Subcutaneous adipose tissue (tissue), 4 donors: ENCODE data around the gene KIF1C. TPM values are rescaled to one million over a fixed set of nuclear protein-coding genes. Genes with fewer than 3 reads are reported as not detected.

Experiments used
- total RNA-seq, 4 donors: library from RNA; depleted of rRNA; stranded (reverse); fragments of >200 nt; gene quantifications; one replicate each; pipeline ENCODE4 v1.1.0, GENCODE V29; 2016
- TF ChIP-seq, protein P1 (sequence below): fragments of 450-650 bp; IDR thresholded peaks from one replicate; pipeline ENCODE4 v1.5.1; 2016; ENCODE audit warnings: low read depth, mild to moderate bottlenecking, control low read depth, antibody characterized with exemption, moderate library complexity

KIF1C gene
- total RNA-seq, 4 donors from 2014 or later: 32.3 to 162 (median 65.2) TPM

DNA sequence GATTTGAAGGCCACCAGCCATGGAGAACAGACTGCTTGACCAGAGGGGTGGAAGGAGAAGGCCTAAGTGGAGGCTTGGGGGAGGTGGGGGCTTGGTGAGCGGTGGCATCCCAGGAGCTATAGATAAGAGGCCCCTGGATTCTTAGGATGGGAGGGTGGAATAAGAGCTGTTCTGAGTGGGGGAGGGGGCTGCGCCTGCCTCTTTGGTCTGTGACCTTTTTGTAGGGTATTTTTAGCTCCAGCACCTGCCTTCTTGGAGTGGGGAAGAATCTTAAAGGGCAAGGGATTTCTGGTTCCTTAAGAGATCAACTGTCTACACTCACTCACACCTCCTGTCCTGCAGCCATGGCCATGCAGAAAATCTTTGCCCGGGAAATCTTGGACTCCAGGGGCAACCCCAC lies 46.3 kb upstream of the KIF1C start:
- TF ChIP-seq, protein P1, sequence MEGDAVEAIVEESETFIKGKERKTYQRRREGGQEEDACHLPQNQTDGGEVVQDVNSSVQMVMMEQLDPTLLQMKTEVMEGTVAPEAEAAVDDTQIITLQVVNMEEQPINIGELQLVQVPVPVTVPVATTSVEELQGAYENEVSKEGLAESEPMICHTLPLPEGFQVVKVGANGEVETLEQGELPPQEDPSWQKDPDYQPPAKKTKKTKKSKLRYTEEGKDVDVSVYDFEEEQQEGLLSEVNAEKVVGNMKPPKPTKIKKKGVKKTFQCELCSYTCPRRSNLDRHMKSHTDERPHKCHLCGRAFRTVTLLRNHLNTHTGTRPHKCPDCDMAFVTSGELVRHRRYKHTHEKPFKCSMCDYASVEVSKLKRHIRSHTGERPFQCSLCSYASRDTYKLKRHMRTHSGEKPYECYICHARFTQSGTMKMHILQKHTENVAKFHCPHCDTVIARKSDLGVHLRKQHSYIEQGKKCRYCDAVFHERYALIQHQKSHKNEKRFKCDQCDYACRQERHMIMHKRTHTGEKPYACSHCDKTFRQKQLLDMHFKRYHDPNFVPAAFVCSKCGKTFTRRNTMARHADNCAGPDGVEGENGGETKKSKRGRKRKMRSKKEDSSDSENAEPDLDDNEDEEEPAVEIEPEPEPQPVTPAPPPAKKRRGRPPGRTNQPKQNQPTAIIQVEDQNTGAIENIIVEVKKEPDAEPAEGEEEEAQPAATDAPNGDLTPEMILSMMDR: no peak

DNA sequence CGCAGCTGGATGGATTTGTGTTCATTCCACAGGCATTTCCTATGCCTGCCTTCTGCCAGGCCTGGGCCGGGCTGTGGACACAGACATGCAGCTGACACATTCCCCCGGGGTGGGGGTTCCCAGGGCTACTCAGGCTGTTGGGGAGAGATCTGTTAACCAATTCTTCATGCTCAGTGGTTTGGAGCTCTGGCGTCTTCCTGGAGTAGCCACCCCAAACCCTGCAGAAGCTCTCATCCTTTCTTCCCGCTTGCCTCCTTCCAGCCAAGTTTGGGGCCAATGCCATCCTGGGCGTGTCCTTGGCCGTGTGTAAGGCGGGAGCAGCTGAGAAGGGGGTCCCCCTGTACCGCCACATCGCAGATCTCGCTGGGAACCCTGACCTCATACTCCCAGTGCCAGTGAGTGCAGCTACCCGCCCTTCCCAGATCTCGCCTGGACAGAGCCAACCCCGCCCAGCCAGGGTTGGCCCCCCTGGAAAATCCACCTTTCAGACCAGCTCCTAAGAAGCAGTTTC lies 44.2 kb upstream of the KIF1C start:
- TF ChIP-seq, protein P1: no peak

DNA sequence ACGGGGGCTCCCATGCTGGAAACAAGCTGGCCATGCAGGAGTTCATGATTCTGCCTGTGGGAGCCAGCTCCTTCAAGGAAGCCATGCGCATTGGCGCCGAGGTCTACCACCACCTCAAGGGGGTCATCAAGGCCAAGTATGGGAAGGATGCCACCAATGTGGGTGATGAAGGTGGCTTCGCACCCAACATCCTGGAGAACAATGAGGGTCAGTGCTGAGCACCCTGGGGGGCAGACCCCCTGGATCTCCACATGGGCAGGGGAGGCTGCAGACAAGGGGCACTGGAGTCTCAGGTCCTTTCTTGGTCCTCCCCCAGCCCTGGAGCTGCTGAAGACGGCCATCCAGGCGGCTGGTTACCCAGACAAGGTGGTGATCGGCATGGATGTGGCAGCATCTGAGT lies 42.7 kb upstream of the KIF1C start:
- TF ChIP-seq, protein P1: no peak

DNA sequence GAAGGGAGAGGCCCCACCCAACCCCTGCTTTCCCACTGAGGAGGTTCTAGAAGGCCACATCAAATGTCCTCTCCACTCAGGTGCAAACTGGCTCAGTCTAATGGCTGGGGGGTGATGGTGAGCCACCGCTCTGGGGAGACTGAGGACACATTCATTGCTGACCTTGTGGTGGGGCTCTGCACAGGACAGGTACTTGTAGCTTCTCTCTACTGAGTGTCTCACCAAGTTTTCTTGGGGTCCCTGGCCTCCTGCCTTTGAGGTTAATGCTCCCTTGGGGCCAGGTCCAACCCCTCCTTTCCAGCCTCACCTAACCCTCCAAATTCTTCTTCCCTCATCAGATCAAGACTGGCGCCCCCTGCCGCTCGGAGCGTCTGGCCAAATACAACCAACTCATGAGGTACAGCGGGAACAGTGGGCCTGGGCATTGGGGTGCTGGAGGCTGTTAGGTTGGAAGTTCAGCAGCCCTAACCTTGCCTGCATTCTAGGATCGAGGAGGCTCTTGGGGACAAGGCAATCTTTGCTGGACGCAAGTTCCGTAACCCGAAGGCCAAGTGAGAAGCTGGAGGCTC lies 41.2 kb upstream of the KIF1C start:
- TF ChIP-seq, protein P1: no peak

DNA sequence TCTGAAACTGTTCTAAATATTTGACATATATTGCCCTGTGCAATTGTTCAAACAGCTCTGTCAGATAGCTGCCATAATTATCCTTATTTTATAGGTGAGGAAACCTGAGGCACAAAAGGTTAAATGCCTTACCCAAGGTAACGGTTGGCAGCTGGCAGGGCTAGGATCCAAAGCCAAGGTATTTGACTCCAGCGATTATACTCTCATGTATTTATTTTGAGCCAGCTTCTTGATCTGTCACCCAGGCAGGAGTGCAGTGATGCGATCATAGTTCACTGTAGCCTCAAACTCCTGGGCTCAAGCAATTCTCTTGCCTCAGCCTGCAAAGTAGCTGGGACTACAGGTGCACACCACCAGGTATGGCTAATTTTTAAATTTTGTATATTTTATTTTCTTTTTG lies 39.6 kb upstream of the KIF1C start:
- TF ChIP-seq, protein P1: no peak

DNA sequence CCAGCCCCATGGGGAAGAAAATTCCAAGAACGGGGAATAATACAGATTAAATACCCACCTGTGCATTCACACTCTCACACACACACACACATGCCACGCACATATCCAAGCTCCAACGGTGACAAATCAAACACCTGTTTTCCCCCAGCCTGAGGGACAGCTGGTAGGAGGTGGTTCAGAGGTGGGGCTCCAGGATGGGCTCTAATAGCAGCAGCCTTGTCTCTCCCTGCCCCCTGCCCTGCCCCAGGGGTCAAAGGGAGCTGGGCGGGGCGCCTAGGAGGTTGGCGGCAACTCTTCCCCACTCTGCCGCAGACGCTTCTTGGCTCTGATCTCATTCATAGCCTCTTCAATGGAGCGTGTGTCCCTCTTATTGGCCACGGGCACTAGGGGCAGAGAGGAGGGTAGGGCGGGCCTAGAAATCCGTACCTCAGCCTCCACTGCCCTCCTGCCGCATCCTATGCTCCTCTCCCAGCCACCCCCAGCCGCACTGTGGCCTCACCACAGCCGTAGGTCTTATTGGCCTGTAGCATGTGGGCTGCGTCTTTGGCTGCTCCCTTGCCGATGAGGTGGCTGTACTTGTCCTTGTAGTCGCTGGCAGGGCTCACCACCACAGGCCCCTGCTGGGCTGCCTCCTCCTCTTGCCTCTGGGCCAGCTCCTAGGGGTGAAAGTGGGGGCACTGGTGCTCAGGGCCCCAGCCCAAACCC lies 38.3 kb upstream of the KIF1C start:
- TF ChIP-seq, protein P1: no peak

DNA sequence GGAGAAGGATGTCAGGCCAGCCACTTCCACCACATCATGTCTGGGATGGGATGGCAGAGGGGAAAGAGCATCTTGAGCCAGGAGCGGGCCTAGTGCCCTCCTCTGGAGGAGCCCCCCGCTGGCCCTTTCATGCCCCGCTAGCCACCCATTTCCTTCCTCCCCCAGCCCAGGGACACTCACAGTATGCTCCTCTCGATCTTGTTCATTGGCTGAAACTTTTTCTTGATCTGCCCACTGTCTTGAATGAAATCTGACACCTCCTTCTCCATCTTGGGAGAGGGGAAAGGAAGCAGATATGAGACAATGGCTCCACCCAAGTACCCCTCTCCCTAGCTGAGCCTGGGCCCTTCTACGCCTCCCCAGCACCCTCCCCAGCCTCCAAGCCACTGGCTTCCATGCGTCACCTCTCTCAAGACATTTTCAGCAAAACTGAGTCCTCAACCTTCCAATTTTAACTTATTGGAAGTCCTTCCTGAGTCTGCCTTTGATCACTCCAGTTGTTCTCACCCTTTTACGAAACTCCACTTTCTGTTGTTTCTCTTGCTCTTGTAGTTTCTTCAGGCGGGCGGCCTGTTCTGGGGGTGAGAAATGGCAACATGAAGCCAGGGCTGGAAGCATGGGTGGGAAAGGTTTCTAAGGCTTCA lies 37.3 kb upstream of the KIF1C start:
- TF ChIP-seq, protein P1: no peak
